ENCODE data around the gene SLC25A19. TPM values are rescaled to one million over a fixed set of nuclear protein-coding genes. Genes with fewer than 3 reads are reported as not detected.

SLC25A19 gene
- total RNA-seq, 6 experiments from 2014 or later, result 5.7 to 14.6 (median 7.1) TPM

- H3K4me3 Mint-ChIP-seq, result no peak overlapping the region
Observed at GRCh38 chr17:75241502-75241901, 47.7 kb downstream of the SLC25A19 start.

GRCh38 chr17:75241143-75241430 is 48.1 kb downstream of the SLC25A19 start:
- DNase-seq, result no peak
- Mint-ChIP-seq H3K36me3 (ENCODE audit: low read depth) (peaks cover 24% of the 10 kb centered on the region), H3K27ac (no peak overlapping the region), H3K9me3 (no peaks in the 10 kb centered on the region), H3K27me3 (ENCODE audit: insufficient read depth) (peaks cover 3% of the 10 kb centered on the region), H3K4me3 (no peak overlapping the region), H3K4me1 (ENCODE audit: low read depth) (peaks cover 16% of the 10 kb centered on the region)
- TF ChIP-seq CTCF (IDR thresholded peaks at IDR 0.05), result no peak

More at GRCh38 chr17:75241502-75241901, 47.7 kb downstream of the SLC25A19 start:
- Mint-ChIP-seq H3K36me3 (ENCODE audit: low read depth) (peaks cover 20% of the 10 kb centered on the region), H3K27me3 (ENCODE audit: insufficient read depth) (peaks cover 3% of the 10 kb centered on the region), H3K4me1 (ENCODE audit: low read depth) (peaks cover 16% of the 10 kb centered on the region), H3K9me3 (no peaks in the 10 kb centered on the region), H3K27ac (peak overlapping the region; percentile 63)
- no peak for DNase-seq
- no peak for TF ChIP-seq CTCF (IDR thresholded peaks at IDR 0.05)

GRCh38 chr17:75240394-75241142 is 48.7 kb downstream of the SLC25A19 start:
- Mint-ChIP-seq H3K36me3 (ENCODE audit: low read depth) (peaks cover 25% of the 10 kb centered on the region), H3K27ac (no peak overlapping the region), H3K9me3 (no peaks in the 10 kb centered on the region), H3K4me1 (ENCODE audit: low read depth) (peaks cover 16% of the 10 kb centered on the region), H3K27me3 (ENCODE audit: insufficient read depth) (peaks cover 3% of the 10 kb centered on the region), H3K4me3 (no peak overlapping the region)
- peak; percentile 81 for TF ChIP-seq CTCF (IDR thresholded peaks at IDR 0.05)
- no peak for DNase-seq

GRCh38 chr17:75239778-75240393 is 49.3 kb downstream of the SLC25A19 start:
- DNase-seq, result no peak
- Mint-ChIP-seq H3K9me3 (no peaks in the 10 kb centered on the region), H3K4me1 (ENCODE audit: low read depth) (peaks cover 16% of the 10 kb centered on the region), H3K4me3 (no peak overlapping the region), H3K27ac (no peak overlapping the region), H3K36me3 (ENCODE audit: low read depth) (peaks cover 28% of the 10 kb centered on the region), H3K27me3 (ENCODE audit: insufficient read depth) (peaks cover 3% of the 10 kb centered on the region)
- TF ChIP-seq CTCF (IDR thresholded peaks at IDR 0.05), result no peak

GRCh38 chr17:75239214-75239613 is 50.0 kb downstream of the SLC25A19 start:
- no peak for TF ChIP-seq CTCF (IDR thresholded peaks at IDR 0.05)

More at GRCh38 chr17:75239214-75239613, 50.0 kb downstream of the SLC25A19 start:
- no peak for DNase-seq
- Mint-ChIP-seq H3K4me1 (ENCODE audit: low read depth) (peaks cover 16% of the 10 kb centered on the region), H3K27ac (no peak overlapping the region), H3K27me3 (ENCODE audit: insufficient read depth) (peaks cover 3% of the 10 kb centered on the region), H3K9me3 (no peaks in the 10 kb centered on the region), H3K36me3 (ENCODE audit: low read depth) (peaks cover 33% of the 10 kb centered on the region), H3K4me3 (no peak overlapping the region)
